Measurements from ENCODE around the gene NPDC1.

The NPDC1 gene

DNA sequence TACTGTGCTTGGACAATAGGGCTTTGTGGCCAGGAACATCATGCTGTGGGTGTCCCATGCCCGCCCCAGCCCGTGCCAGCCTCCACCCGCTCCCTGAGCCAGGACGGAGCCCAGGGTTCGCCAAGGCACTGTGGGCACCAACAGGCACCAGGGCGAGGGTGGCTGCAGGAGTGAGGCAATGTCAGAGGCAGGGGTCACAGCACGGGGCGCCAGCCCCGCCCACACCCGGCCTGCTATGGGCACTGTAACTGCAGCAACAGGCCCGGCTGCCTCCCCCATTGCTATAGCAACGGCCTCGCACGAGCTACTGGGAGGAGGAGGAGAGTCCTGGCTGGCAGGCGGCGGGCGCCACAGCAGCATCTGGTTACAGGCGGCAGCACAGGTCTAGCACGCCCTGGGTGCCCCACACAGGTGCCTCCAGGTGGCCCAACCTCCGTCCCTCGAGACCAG, 20.4 kb downstream of the NPDC1 start:
- Histone ChIP-seq H3K27ac (ENCODE audit: poor library complexity, severe bottlenecking) (no peak overlapping the region), H3K27me3 (ENCODE audit: insufficient read depth, poor library complexity, severe bottlenecking) (no peaks in the 10 kb centered on the region), H3K9me3 (ENCODE audit: severe bottlenecking) (no peaks in the 10 kb centered on the region), H3K4me3 (ENCODE audit: severe bottlenecking) (no peak overlapping the region), H3K36me3 (ENCODE audit: low read depth) (no peaks in the 10 kb centered on the region), H3K4me1 (ENCODE audit: insufficient read depth, poor library complexity, severe bottlenecking) (no peaks in the 10 kb centered on the region)
- TF ChIP-seq, protein P1, sequence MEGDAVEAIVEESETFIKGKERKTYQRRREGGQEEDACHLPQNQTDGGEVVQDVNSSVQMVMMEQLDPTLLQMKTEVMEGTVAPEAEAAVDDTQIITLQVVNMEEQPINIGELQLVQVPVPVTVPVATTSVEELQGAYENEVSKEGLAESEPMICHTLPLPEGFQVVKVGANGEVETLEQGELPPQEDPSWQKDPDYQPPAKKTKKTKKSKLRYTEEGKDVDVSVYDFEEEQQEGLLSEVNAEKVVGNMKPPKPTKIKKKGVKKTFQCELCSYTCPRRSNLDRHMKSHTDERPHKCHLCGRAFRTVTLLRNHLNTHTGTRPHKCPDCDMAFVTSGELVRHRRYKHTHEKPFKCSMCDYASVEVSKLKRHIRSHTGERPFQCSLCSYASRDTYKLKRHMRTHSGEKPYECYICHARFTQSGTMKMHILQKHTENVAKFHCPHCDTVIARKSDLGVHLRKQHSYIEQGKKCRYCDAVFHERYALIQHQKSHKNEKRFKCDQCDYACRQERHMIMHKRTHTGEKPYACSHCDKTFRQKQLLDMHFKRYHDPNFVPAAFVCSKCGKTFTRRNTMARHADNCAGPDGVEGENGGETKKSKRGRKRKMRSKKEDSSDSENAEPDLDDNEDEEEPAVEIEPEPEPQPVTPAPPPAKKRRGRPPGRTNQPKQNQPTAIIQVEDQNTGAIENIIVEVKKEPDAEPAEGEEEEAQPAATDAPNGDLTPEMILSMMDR (IDR thresholded peaks at IDR 0.05; ENCODE audit: poor library complexity, severe bottlenecking): no peak
- DNase-seq (ENCODE audit: low spot score) (no peak), ATAC-seq (ENCODE audit: low read depth) (peak; percentile 8; the same call in 1 of the 3 replicates)

DNA sequence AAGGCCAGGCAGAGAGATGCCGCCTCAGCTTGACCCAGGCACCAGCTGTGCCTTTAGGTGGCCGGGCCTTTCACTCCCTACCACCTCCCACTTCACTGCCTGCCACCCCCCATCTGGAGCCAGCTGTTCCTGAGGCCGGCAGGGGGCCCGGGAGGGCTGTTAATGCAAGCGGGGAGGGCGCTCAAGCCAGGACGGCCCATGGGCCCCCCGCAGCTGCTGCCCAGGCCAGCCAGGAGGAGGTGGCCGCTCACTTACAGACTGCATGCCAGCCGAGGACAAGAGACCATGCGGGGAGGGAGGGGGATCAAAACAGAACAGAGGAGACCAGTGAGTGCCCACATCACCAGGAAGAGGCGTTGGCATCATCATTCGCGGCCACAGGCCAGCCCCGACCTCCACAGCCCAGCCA, 22.4 kb downstream of the NPDC1 start:
- ATAC-seq (ENCODE audit: low read depth): no peak
- DNase-seq (ENCODE audit: low spot score): no peak
- Histone ChIP-seq H3K27me3 (ENCODE audit: insufficient read depth, poor library complexity, severe bottlenecking) (no peaks in the 10 kb centered on the region), H3K36me3 (ENCODE audit: low read depth) (no peaks in the 10 kb centered on the region), H3K4me1 (ENCODE audit: insufficient read depth, poor library complexity, severe bottlenecking) (no peaks in the 10 kb centered on the region), H3K9me3 (ENCODE audit: severe bottlenecking) (no peaks in the 10 kb centered on the region), H3K4me3 (ENCODE audit: severe bottlenecking) (no peak overlapping the region), H3K27ac (ENCODE audit: poor library complexity, severe bottlenecking) (no peak overlapping the region)
- TF ChIP-seq, protein P1 (IDR thresholded peaks at IDR 0.05; ENCODE audit: poor library complexity, severe bottlenecking): no peak

DNA sequence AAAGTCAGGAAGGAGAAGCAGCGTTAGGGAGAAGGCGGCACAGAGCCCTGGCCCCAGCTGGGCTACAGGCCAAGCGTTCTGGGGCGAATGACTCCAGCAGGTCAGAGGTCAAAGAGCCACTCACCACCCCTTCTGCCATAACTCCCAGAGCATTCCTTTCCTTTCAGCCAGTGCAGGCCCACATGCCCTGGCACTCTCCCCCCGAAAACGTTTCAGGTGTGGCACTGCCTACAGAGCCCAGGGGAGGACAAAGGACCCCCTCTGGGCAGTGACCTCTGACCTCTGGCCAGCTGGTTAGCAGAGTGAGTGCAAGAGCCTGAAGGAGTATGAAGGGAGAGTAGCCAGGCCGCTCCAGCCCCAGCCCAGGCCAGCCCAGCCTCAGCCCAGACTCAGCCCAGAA, 22.8 kb downstream of the NPDC1 start:
- Histone ChIP-seq H3K9me3 (ENCODE audit: severe bottlenecking) (no peaks in the 10 kb centered on the region), H3K4me3 (ENCODE audit: severe bottlenecking) (no peak overlapping the region), H3K27me3 (ENCODE audit: insufficient read depth, poor library complexity, severe bottlenecking) (no peaks in the 10 kb centered on the region), H3K4me1 (ENCODE audit: insufficient read depth, poor library complexity, severe bottlenecking) (no peaks in the 10 kb centered on the region), H3K36me3 (ENCODE audit: low read depth) (no peaks in the 10 kb centered on the region), H3K27ac (ENCODE audit: poor library complexity, severe bottlenecking) (no peak overlapping the region)
- no peak for DNase-seq (ENCODE audit: low spot score)
- TF ChIP-seq, protein P1 (IDR thresholded peaks at IDR 0.05; ENCODE audit: poor library complexity, severe bottlenecking): no peak
- ATAC-seq (ENCODE audit: low read depth): no peak

DNA sequence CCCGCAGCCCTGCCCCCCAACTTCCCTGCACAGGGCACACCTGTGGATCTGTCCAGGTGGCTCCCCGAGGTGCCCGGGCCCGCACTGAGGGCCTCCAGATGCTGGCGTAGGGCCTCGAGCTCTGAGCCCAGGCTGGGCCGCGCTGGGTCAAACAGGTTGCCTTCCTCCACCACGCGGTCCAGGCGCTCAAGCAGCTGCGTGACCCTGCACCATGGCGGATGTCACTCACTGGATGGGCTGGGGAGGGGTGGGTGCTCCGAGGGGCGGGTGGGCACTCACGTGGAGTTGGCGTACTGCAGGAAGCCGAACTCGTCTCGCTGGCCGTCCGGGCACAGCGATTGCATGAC, 23.3 kb downstream of the NPDC1 start:
- DNase-seq (ENCODE audit: low spot score): no peak
- no peaks in the 10 kb centered on the region for H3K4me1 ChIP-seq (ENCODE audit: insufficient read depth, poor library complexity, severe bottlenecking)
- no peak for ATAC-seq (ENCODE audit: low read depth)
- no peaks in the 10 kb centered on the region for H3K9me3 ChIP-seq (ENCODE audit: severe bottlenecking)
- H3K36me3 ChIP-seq (ENCODE audit: low read depth): no peaks in the 10 kb centered on the region
- H3K27me3 ChIP-seq (ENCODE audit: insufficient read depth, poor library complexity, severe bottlenecking): no peaks in the 10 kb centered on the region
- no peak overlapping the region for H3K4me3 ChIP-seq (ENCODE audit: severe bottlenecking)
- TF ChIP-seq, protein P1 (IDR thresholded peaks at IDR 0.05; ENCODE audit: poor library complexity, severe bottlenecking): no peak
- no peak overlapping the region for H3K27ac ChIP-seq (ENCODE audit: poor library complexity, severe bottlenecking)

DNA sequence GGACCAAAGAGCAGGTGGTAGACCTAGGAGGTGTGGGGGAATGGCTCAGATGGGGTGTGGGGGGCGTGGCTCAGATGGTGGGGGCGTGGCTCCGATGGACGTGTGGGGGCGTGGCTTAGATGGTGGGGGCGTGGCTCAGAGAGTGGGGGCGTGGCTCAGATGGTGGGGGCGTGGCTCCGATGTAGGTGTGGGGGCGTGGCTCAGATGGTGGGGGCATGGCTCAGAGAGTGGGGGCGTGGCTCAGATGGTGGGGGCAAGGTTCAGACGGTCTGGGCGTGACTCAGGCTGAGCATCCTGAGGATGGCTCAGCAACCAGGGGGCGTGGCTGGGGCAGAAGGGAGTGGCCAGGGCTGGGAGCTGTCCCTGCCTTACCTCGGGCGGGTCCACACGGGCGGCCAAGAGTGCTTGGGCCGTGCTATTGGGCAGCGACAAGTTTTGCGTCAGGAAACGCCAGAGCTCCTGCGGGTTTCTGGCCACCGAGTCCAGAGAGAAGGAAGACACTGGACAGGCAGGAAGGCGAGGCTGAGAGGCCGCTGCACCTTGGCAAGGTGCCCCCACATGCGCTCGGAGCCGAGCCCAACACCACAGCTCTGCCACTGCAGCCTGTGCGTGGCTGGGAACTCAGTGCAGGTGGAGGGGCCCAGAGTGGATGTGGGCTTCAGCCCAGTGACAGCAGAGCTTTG, 23.9 kb downstream of the NPDC1 start:
- H3K4me1 ChIP-seq (ENCODE audit: insufficient read depth, poor library complexity, severe bottlenecking): no peaks in the 10 kb centered on the region
- no peaks in the 10 kb centered on the region for H3K36me3 ChIP-seq (ENCODE audit: low read depth)
- H3K9me3 ChIP-seq (ENCODE audit: severe bottlenecking): no peaks in the 10 kb centered on the region
- no peak overlapping the region for H3K27ac ChIP-seq (ENCODE audit: poor library complexity, severe bottlenecking)
- H3K4me3 ChIP-seq (ENCODE audit: severe bottlenecking): no peak overlapping the region
- TF ChIP-seq, protein P1 (IDR thresholded peaks at IDR 0.05; ENCODE audit: poor library complexity, severe bottlenecking): no peak
- no peaks in the 10 kb centered on the region for H3K27me3 ChIP-seq (ENCODE audit: insufficient read depth, poor library complexity, severe bottlenecking)
- DNase-seq (ENCODE audit: low spot score): peak; percentile 97
- peak; percentile 78 for ATAC-seq (ENCODE audit: low read depth)
